ENCODE measurements around the gene PARP1.

The PARP1 gene

DNA sequence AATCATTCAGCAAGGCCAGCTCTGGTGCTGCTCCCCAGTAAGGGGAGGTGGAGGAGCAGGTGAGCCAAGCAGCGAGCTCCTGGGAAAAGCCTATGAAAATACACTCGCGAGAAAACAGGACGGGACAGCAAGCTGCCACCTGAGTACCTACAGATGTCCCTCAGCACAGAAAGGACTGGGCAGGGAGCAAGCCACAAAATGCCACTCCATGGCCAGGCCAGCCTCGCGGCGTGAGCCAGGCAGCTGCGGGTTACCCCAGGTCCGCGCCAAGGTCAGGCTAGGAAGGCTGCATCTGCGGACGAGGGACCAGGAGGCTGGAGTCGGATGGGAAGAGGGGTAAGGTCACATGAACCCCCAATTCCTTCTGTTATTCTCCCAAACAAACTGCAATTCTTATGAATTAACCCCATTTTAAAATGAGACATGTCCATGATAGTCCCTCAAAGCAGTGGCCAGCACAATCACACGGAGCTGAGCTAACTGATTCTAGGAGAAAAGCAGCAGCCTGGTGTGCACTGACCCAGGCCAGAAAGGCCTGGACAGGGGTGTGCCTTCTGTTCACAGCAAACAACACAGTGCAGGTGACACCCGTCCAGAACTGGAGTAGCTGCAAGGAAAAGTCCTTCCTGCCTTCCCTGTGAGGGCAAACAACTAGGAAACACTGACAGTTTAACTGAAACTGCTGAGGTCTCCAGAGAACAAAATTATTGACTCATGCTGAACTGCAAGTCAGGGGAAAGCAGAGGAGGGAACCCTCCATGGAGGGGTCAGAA, 26.5 kb downstream of the PARP1 start:
- DNase-seq: no peak

DNA sequence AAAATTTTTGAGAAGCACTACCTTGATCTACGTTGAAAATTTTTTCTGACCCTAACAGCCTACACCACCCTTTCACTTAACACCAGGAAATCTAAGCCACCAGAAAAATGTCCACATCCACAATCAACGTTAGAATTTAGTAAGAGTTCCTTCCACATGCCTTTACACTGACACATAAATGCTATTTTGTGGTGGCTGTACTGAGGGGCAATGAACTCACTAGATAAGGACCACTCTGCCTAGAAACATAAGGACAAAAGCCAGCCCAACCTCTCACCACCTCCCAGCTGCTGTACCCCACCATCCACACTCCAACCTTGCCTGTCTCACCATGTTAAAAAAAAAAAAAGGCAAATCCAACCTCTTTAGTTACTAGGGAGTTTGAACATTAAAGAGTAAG, 29.8 kb downstream of the PARP1 start:
- no peak for DNase-seq

DNA sequence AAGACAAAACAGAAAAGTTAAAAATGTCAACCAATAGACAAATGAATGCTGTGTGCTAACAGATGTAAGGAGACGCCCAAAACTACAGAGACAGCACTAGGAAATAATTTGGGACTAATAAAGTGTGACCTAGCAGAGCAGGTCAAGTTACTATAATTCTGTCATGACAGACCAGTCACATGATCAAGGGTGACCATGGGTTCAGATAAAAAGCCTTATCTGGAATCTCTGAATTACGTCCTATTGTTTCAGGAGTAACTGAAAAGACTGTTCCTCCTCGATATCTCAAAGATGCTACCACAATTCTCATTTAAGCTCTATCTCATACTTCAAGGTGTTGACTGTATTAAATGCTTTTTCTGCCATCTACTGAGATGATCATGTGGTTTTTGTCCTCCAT, 31.6 kb downstream of the PARP1 start:
- DNase-seq: no peak

DNA sequence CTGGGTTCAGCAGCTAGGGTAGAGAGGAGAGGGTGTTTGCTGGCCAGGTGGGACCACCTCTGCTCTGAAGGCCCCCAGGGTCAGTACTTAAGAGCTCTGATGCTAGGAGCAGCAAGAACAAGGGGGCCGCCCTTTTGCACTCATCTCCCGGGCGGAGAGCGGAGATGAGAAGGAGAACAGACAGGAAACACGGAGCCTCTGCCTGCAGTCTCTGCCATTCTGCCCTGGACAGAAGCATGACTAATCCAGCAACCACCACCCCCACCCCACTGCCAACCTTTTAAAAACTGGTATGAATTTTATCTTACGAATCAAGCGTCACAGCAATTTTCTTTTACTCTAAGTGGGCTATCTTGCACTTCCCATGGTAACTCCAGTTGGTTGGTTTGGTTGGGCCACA, 34.5 kb downstream of the PARP1 start:
- no peak for DNase-seq

DNA sequence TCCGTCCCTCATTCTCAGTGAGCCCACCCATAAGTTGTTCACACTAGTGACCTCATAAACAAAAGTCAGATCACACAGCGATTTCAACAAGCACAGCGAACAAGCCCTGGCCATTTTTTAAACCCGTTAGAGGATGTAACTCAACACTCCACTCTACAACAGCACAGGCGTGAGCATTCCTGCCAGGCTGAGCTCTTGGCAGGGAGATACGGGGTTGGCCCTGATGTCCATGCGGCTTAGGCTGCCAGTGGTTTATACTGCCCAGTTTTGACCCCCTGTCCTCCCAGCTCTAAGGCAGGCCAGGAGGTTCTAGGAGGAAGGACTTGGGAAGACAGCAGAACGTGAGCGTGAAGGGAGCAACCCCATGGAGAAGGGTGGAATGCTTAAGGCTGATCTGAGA, 35.0 kb downstream of the PARP1 start:
- DNase-seq: peak in 4 of 58 donors; percentile 5 to 13 (median 12)

DNA sequence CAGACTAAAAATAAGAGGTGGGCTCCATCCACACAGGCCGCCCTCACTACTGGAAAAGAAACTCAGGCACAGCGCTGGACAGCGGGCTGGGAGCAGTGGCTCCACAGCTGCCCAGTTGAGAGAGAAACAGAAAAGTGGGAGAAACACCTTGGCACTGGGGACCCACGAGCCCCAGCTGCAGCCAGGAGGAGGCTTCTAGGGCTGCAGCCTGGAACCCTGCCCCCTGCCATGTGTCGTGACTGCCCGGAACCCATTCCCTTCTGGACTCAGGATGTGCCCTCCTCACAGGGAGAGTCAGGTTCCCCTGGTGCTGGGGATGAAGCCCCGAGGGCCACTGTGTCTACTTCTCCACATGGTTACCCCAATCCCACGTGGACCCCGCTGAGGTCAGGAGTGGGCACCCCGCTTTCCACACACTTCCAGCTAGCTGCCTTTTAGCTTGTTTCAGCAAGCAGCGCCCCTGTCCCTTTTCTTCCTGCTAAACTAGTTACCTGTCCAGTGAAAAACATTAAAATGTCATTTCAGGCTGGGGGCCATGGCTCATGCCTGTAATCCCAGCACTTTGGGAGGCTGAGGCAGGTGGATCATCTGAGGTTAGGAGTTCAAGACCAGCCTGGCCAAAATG, 35.9 kb downstream of the PARP1 start:
- DNase-seq: no peak

DNA sequence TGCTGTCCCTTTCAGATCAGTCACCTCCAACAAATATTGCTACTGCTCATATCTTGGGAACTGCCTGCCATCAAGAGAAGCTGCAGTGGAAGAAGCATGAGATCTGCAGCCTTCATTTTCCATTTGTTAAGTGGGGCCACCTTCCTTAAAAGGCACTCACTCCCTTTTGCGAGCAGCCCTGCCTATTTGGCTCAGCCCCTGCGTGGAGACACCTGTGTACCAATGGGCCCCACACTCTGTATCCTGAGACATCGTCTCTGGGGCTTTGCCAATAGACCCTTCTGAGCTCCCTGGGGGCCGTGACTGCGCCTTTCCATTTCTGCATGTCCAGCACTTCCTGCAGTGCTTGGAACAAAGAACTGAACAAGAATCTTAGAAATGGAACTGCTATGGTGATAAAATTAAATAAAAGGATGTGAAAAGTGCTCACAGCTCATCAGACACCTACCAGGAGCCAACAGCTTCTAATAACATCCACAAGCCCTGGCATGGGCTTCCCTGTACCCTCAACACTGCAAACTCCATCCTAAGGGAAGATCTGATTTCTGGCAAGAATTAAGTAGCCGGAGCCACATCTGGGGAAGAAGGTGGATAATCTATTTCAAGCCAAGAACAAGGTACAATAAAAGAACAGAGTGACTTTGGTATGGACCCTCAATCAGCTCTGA, 36.7 kb downstream of the PARP1 start:
- DNase-seq: no peak

DNA sequence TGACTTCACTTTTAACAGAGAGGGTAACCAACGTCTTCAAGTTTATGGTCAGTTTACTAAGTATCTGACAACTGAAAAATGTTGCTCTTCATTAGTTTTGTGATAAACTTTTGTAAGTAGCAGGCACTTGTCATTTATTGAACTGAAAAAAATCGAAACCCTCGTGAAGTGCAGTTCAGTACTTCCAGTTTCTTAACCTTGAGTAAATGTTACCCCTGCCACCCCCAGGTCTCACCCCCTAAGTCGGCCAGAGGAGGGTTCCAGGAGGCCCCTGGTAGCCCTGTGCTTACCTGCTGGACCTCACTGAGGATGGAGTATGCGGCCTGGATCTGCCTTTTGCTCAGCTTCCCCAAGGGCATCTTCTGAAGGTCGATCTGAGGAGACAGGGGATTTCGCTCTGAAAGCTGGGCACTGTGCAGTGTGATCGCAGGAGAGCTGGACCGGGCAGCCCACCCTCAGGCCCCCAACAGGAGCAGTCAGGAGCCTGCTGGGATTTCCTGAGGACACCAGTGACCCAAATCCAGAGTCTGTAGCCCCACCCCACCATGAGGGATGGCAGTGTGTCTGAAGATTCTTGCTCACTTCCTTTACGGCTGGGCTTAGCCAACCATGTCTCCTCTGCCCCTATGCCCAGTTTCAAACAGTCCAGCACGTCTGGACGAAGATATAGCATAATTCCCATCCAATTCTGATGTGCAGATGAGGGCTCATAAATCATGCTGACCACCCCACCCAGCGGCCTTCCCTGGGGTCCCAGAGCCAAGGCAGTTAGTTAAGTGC, 37.6 kb downstream of the PARP1 start:
- no peak for DNase-seq

DNA sequence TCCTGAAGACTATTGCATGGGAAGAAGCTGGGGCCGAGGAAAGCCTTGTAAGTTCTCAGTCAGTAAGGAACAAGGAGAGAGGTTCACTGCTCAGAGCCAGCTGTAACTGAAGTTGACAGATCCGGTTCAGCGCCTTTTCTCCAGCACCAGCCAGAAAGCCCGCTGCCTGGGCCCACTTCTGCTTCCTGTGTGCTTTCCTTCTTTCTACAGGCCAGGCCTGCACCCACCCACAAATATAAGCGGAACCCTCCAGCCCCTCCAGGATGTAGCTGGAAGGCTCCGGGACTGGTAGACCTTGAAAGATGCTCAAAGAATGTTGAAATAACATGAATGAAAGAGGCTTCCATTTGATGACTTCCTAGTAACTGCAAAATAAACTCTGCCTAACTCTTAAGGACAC, 38.8 kb downstream of the PARP1 start:
- no peak for DNase-seq

DNA sequence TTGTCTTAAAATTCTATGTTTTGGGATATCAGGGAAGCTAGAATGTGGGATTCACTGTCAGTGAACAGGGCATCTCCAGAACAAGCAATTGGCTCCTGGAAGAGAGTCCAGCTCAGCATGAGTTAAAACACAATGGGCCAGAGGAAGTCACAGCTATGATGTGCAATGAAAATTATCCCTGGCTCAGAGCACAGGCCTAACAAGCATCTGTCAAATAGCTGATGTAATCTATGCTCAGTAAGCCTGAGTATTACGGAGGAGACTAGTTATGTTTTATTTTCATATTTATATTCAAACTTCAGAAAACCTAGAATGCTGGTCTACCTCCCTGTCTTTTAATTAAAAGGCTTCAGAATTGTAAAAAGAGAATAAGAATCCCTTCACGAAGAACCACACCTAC, 41.6 kb downstream of the PARP1 start:
- no peak for DNase-seq

DNA sequence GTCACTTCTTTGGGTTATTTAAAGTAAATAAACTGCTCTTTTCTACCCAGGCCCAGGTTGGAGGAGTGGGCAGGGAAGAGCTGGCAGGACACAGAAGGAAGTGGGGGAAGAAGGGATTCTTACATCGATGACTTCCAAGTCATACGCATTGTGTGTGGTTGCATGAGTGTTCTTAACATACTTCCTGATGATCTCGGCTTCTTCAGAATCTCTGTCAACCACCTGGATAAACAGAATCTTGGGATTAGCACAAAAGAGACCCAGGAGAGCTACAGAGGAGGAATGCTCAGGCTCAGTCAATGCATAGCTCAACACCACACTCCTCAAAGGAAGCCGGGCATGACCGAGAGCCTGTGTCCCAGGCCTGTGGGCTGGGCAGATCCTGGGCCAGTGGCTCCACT, 42.1 kb downstream of the PARP1 start:
- DNase-seq: no peak

DNA sequence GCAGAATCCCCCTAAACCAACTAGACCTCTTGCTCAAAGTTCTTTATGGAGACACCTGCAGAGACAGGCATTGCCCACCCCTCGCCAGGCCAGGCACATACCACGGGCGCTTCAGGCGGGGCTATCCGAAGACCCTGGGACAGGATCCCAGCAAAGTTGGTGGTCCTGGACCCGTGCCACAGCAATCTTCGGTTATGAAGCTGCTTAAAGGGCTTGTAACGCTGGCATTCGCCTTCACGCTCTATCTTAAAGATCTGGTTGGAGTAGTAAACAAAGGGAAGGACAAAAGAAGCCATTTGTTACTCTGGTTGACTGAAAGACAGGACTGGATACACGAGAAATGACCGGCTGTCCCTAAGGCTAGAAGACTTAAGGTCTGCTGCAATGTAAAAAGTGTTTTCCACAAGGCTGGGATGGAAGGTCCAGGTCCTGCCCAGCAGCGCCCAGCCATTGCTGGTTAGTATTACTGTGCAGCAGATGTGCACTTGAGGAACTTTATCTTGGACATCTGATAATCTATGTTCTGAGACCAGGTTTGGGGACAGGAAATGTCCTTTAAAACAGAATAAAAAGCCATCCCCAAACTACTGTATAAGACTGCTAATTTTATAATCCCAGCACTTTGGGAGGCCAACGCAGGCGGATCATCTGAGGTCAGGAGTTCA, 42.9 kb downstream of the PARP1 start:
- no peak for DNase-seq

DNA sequence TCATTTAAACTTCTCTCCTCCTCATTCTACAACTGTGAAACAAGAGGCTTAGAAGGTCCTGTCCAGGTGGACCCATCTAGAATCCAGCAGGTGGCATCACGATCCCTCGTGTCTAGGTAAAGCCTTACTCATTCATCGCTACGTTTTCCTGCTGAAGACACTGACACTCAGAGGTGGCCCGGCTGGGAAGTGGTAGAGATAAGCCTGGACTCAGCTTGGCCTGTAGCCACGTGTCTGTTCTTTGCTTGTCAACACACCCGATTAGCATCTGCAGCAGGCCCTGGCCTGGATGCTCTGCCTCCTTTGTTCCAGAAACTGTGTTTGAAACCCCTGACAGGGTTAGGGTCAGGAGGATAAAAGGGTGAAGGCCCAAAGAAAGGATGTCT, 43.4 kb downstream of the PARP1 start:
- no peak for DNase-seq

DNA sequence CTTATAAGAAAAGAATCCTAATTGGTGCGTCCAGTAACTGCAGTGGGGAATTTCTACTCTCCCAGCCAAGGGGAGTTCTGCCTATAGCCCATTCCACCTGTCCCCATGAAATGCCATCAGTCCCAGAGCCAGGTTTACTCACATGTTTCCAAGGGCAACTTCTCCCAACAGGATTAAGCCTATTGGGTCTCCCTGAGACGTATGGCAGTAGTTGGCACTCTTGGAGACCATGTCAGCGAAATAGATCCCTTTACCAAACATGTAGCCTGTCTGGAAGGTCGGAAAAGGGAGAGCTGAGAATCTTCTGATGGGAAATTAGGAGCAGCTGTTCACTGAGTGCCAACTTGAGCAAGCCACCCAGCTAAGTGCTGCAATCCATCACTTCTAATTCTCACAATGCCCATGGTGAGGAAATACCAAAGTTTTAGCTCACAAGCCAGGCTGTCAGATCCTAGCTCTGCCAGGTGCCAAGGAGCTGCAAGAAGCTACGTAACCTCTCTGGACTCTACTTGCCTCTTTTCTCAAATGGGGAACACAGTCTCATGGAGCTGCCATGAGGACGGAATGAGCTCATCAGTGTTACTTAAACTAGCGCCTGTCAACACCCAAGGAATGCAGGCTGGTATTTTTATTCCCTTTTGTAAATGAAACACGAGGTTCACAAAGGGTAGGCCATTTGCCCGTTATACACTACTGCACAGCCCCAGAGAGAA, 43.9 kb downstream of the PARP1 start:
- DNase-seq: no peak

DNA sequence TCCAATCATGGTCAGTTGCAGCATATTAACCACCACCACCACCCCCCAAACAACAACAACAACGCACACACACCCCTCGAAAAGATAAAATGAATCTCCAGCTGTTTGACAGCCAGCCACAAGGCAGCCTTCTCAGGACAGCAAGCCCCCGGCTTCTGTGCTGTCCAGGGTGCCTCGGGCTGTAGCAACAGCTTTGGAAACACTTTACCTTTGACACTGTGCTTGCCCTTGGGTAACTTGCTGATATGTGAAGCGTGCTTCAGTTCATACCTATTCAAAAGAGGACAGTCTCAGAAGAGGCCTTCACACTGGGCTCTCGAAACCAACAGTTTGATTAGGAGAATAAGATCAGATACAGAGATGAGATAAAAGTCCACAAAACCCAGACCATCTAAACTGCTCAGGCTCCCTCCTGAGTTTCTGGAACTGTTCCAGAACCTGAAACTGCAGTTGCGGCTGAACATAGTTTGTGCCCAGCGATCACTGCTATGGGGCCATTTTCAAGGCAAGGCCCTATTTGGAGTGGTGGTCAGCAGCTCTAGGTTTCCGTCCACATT, 44.9 kb downstream of the PARP1 start:
- no peak for DNase-seq

DNA sequence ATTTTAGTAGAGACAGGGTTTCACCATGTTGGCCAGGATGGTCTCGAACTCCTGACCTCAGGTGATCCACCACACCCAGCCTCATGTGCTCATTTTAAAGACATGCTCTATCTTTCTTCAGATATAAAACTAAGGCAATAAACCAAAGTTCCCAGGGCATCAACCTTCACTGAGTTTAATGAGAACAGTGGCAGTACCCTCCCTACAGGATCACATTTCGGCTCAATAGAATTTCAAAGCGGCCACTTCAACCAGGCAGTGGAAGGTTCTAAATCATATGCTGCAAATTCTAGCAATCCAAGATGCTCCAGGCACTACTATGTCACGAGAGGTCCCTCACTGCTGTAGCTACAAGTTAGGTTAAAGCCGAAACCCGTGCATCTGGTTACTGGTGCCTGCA, 45.5 kb downstream of the PARP1 start:
- DNase-seq: no peak

DNA sequence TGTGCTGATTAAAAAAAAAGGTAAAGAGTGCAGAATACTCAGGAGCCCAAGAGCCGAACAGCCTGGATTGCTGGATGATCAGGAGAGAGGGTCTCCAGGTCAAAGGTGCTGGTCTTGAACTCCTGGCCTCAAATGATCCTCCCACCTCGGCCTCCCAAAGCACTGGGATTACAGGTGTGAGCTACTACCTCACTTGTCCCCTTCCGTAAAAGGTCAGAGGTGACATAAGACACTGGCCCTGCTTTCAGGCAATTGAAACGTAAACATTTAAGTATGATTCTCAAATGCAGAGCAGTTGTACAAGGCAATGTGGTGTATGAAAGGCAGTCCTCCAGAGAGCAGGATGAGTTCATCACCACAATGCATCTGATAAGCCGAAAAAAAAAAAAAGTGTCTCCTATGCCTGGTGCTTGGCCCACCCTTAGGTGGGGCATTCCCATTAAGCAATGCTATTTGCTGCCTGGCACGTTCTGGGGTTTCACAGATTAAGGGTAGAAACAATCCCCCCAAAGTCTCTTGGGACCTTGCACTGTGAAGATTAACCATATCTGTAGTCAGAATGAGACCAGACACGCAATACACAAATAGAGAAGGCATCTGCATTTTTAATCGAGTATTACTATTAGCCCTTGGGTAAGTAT, 47.7 kb downstream of the PARP1 start:
- DNase-seq: no peak

DNA sequence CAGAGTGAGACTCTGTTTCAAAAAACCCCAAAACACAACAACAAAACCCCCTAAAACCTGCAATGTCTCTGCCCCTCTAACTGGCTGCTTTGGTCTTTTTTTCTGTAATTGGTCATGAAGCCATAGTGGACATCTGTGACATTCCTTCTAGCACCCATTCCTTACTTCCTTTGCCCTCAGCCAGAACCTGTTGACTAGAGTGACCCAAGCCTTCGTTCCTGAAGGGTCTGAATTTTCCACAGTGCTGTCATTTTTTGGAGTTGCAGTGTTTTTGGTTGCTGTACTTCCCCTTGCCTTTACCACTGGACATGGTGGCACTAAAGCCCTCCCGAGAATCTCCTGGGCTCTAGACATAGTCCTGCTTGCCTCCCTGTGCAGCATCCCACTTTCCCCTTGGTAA, 50.5 kb downstream of the PARP1 start:
- no peak for DNase-seq

DNA sequence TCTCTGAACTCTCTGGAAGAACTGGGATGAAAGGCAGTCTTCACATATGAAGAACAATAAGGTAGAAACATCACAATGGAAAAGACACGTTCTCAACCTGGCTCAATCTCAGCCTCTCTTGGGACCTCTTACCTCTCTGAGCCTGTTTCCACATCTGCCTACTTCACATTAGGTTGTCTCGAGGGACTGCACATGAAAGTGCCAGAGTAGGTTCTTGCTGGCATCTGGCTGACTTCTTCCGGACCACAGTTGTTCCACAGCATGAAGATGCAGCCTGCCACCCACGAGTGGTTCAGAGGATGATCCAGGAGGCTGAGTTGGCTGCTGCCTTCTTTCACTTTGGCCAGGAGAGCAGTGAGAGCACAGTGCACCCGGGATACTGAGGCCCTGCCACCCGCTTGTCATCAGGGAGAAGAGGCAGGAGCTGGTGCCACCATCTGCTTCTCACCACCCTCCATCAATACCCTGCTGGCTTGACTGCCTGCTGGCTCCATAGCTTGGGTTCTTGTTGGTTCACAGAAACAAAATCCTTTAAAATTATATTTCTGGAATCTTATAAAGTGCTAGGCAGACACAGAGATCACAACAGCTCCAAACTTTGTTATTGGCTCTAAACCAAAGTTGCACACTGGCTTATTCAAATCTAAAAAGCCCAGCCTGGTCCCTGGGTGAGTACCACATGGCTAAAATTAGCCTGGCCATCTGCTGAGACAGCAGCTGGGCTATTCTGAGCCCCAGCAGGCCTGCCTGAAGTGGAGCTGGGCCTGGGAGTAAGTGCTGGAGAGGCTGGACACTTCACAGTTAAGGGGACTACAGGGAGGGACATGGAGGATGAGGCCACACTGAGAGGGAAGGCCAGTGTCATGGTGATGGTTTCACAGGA, 52.0 kb downstream of the PARP1 start:
- peak in 42 of 58 donors; percentile 5 to 79 (median 32) for DNase-seq

All from anterior cingulate cortex (tissue), 58 donors.